ENCODE measurements around the gene NUP133.

- TF ChIP-seq POLR2AphosphoS5 (IDR thresholded peaks at IDR 0.05; ENCODE audit: low read depth) (no peak; the same call in 1 of the 2 replicates), CTCF (IDR thresholded peaks at IDR 0.05; ENCODE audit: insufficient read depth, low read length) (peak; percentile 84)
Observed at GRCh38 chr1:229514578-229515275, 6.6 kb upstream of the NUP133 start.

All from HL-60 (cell line).